Ureter (tissue), 1 donor: ENCODE results near the gene LTO1. TPM values are rescaled to one million over a fixed set of nuclear protein-coding genes. Genes with fewer than 3 reads are reported as not detected.
"Not testable (repeated sequence)": the region's sequence is repeated elsewhere in the genome, so short reads cannot be mapped to it uniquely, and the experiment has no call there.

ENCODE experiments used
- DNase-seq: peaks from one replicate; pipeline ENCODE4 v3.0.0-alpha.2; 2020; ENCODE audit warnings: low spot score
- total RNA-seq: library from RNA; stranded (reverse); gene quantifications from one replicate; pipeline ENCODE4 v1.2.4, GENCODE V29; 2023
- donor health status: DM: yes; HTN: yes; CAD: no.

LTO1 gene
- total RNA-seq, 1 donor from 2014 or later: 42.1 TPM

DNA sequence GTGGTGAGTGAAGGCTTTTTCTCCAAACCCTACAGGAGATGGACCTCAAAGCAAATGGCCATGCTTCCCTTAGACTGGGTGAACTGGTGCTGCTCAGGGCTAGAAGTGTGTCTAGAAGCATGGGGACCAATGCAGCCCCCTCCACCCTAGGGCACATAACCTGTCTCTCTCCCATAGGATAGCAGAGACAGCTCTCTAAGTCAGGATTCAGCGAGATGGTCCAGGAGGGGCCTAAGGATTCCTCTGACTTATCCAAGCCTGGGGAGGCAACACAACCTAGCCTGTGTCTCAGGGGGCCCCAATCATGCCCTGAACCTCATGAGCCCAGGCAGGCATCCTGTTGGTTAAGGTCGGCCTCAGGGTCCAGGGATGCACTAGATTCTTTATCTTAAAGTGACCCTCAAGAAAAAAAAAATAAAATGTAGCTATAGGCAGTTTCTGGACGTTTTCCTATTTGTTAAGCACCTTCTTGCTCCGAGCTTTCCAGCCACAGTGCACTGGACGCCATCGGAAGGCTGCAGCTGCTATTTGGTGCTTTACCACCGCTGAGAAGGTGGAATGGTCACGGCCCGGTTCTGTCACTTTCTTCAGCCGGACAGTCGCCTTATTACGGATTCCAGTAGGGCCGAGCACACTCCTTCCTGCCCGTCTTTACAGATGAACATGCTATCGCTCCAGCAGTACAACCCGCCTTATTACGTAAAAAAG is 39.2 kb downstream of the LTO1 start:
- DNase-seq: no peak

- DNase-seq: no peak
These were observed 40.0 kb downstream of the LTO1 start for GRCh38 chr11:69635195-69635594.

- DNase-seq: no peak
These were observed 40.6 kb downstream of the LTO1 start for GRCh38 chr11:69634590-69634989.

GRCh38 chr11:69634069-69634468 is 41.1 kb downstream of the LTO1 start:
- DNase-seq: no peak

DNA sequence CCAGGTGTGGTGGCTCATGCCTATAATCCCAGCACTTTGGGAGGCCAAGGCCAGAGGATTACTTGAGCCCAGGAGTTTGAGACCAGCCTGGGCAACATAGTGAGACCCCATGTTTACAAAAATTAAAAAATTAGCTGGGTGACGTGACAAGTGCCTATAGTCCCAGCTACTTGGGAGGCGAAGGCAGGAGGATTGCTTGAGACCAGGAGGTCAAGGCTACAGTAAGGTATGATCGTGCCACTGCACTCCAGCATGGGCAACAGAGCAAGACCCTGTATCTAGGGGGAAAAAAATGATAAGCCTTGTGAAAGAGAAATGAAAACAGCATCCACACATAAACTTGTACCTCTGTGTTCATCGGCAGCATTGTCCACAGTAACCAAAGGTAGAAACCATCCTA is 42.3 kb downstream of the LTO1 start:
- no peak for DNase-seq

GRCh38 chr11:69630424-69630823 is 44.7 kb downstream of the LTO1 start:
- DNase-seq: no peak

GRCh38 chr11:69630017-69630416 is 45.1 kb downstream of the LTO1 start:
- no peak for DNase-seq

- no peak for DNase-seq
These were observed 47.6 kb downstream of the LTO1 start for GRCh38 chr11:69627551-69627950.

DNA sequence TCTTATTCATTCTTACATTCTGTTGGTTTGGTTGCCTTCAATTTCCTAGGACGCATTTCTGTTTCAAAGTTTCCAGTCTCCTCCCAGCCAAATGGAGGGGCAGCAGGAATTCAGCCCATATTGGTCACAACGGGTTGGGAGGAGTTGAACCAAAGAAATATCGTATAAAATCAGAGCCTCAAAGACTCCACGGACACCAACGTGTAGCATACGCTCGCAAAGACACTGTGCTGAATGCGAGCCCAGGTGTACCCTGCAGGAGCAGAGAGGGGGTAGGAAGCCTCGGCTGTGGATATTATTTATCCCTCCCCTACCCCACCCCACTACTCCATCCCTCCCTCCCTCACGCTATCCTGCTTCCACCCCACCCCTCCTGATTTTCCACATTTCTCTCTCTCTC is 49.7 kb downstream of the LTO1 start:
- DNase-seq: no peak

DNA sequence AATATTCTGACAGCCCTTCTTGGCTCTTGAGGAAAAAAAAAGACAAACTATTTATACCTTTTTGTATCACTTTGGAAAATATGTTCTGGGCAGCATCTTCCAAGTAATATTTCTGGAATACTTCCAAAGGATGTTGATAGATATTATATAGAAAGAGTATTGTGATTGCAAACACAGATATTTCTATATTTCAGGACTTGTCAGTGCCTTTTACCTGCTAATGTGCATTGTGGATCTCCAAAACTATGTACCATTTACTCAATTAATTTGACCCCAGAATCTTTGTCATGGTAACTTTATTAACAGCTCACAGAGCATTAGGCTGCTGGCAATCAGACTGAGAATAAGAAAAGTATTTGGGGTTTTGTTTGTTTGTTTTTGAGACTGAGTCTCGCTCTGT is 50.9 kb downstream of the LTO1 start:
- no peak for DNase-seq

- DNase-seq: not testable (repeated sequence)
These were observed 53.0 kb downstream of the LTO1 start for GRCh38 chr11:69622097-69622681.

DNA sequence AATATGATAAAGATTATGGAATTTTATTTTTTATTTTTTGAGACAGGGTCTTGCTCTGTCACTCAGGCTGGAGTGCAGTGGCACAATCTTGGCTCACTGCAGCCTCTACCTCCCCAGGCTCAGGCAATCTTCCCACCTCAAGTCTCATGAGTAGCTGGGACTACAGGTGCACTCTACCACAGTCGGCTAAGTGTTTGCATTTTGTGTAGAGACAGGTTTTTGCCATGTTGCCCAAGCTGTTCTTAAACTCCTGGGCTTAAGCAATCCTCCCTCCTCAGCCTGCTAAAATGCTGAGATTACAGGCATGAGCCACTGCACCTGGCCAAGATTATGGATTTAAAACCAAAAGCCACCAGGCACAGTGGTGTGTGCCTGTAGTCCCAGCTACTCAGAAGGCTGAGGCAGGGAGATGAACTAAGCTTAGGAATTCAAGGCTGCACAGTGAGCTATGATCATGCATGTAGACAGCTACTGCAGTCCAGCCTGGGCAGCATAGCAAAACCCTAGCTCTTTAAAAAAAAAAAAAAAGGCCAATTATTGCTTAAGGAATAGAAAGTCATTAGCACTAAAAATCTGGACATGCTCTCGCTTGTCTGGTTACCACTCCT is 54.4 kb downstream of the LTO1 start:
- DNase-seq: no peak

- no peak for DNase-seq
These were observed 56.9 kb downstream of the LTO1 start for GRCh38 chr11:69618237-69618636.

DNA sequence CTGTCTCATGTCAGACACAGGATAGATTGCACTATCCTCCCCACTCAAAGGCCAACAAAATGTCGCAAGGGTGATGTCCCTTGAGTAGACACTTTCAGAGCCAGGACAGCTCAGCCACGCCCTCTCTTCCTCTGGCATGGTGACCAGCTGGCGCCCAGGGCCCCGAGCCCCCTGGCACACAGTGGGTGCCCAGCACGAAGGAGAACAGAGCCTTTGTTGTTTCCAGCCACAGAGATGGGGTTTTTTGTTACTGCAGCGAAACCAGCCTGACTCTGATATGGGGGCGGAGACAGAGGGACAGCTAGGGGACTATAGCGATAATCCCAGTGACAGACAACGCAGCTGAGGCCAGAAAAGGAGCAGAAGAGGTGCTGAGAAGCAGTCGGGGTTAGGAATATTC is 57.5 kb downstream of the LTO1 start:
- DNase-seq: no peak

GRCh38 chr11:69617220-69617619 is 57.9 kb downstream of the LTO1 start:
- no peak for DNase-seq

Other genes with a start within 250 kb of the LTO1 start
- not detected for gene LINC01488, start 193.7 kb downstream of the LTO1 start, total RNA-seq
- 203 TPM for gene CCND1, start 34.2 kb downstream of the LTO1 start, total RNA-seq
- not detected for gene FGF19, start 28.7 kb upstream of the LTO1 start, total RNA-seq
- not detected for gene FGF4, start 100.0 kb upstream of the LTO1 start, total RNA-seq
- gene FGF3, start 144.1 kb upstream of the LTO1 start, total RNA-seq: not detected